Skeletal muscle tissue (tissue), 2 donors: ENCODE results near the gene PLEKHJ1. TPM values are rescaled to one million over a fixed set of nuclear protein-coding genes. Genes with fewer than 3 reads are reported as not detected.

Experiments used
- small RNA-seq: library from RNA; depleted of rRNA; stranded (forward); fragments of <200 nt; gene quantifications from one replicate; pipeline ENCODE3, GENCODE V24; 2014
- total RNA-seq: library from RNA; depleted of rRNA; stranded (reverse); fragments of >200 nt; gene quantifications from one replicate; pipeline ENCODE4 v1.2.3, GENCODE V29; 2014

PLEKHJ1 gene
- total RNA-seq, 1 donor from 2014 or later, result 63.2 TPM

Small RNAs within 50 kb of the gene (small RNA-seq; reads per million reads assigned to genes)
- gene MIR1227, result 0.12 reads per million

Other genes with a start within 250 kb of the PLEKHJ1 start
- 28.7 TPM for gene BTBD2, start 220.6 kb downstream of the PLEKHJ1 start, total RNA-seq
- 32.4 TPM for gene MKNK2, start 185.1 kb downstream of the PLEKHJ1 start, total RNA-seq
- 12.0 TPM for gene MOB3A, start 140.0 kb downstream of the PLEKHJ1 start, total RNA-seq
- 2.1 TPM for gene IZUMO4, start 139.4 kb downstream of the PLEKHJ1 start, total RNA-seq
- 33.4 TPM for gene AP3D1, start 84.8 kb downstream of the PLEKHJ1 start, total RNA-seq
- 5.7 TPM for gene DOT1L, start 72.4 kb downstream of the PLEKHJ1 start, total RNA-seq
- gene SF3A2, start 495 bp upstream of the PLEKHJ1 start, total RNA-seq, result 37.6 TPM
- gene AMH, start 13.0 kb upstream of the PLEKHJ1 start, total RNA-seq, result 0.52 TPM
- 79.3 TPM for gene JSRP1, start 20.1 kb upstream of the PLEKHJ1 start, total RNA-seq
- not detected for gene PEAK3, start 45.8 kb upstream of the PLEKHJ1 start, total RNA-seq
- not detected for gene LINGO3, start 71.8 kb upstream of the PLEKHJ1 start, total RNA-seq
- gene LSM7, start 92.3 kb upstream of the PLEKHJ1 start, total RNA-seq, result 49.1 TPM
- 11.0 TPM for gene SPPL2B, start 92.4 kb upstream of the PLEKHJ1 start, total RNA-seq
- under 0.01 TPM for gene TMPRSS9, start 123.9 kb upstream of the PLEKHJ1 start, total RNA-seq
- 29.7 TPM for gene TIMM13, start 191.3 kb upstream of the PLEKHJ1 start, total RNA-seq
- 52.7 TPM for gene LMNB2, start 220.6 kb upstream of the PLEKHJ1 start, total RNA-seq
- gene GADD45B, start 239.8 kb upstream of the PLEKHJ1 start, total RNA-seq, result 5.7 TPM